ENCODE results near the gene TBC1D23. TPM values are rescaled to one million over a fixed set of nuclear protein-coding genes. Genes with fewer than 3 reads are reported as not detected.
"Not testable (repeated sequence)": the region's sequence is repeated elsewhere in the genome, so short reads cannot be mapped to it uniquely, and the experiment has no call there.

The TBC1D23 gene
- total RNA-seq, 2 donors from 2014 or later: 35.6 to 58.2 TPM

GRCh38 chr3:100269410-100270214 lies 8.8 kb downstream of the TBC1D23 start:
- Histone ChIP-seq H3K27me3 (no peaks in the 10 kb centered on the region), H3K9me3 (no peaks in the 10 kb centered on the region), H3K27ac (no peak overlapping the region), H3K4me1 (no peaks in the 10 kb centered on the region), H3K4me3 (no peak overlapping the region), H3K9ac (ENCODE audit: low read depth in 2 of 2, low read length in 2 of 2) (no peak overlapping the region), H3K36me3 (no peaks in the 10 kb centered on the region)
- no peak for TF ChIP-seq CTCF (IDR thresholded peaks at IDR 0.05)
- intact Hi-C loops (cut with DNase I): no loop called here
- DNase-seq: no peak

- no peak overlapping the region for H3K9ac ChIP-seq (ENCODE audit: low read depth in 2 of 2, low read length in 2 of 2)
- H3K9me3 ChIP-seq: no peaks in the 10 kb centered on the region
- intact Hi-C loops (cut with DNase I): no loop called here
- H3K36me3 ChIP-seq: no peaks in the 10 kb centered on the region
- DNase-seq: no peak
- no peak overlapping the region for H3K27ac ChIP-seq
- no peaks in the 10 kb centered on the region for H3K27me3 ChIP-seq
- no peaks in the 10 kb centered on the region for H3K4me1 ChIP-seq
- TF ChIP-seq CTCF (IDR thresholded peaks at IDR 0.05): no peak
- no peak overlapping the region for H3K4me3 ChIP-seq
These were observed 9.4 kb downstream of the TBC1D23 start for GRCh38 chr3:100270215-100270583.

- H3K4me1 ChIP-seq: no peaks in the 10 kb centered on the region
These were observed 10.7 kb downstream of the TBC1D23 start for GRCh38 chr3:100271522-100271921.

GRCh38 chr3:100272797-100273611 lies 12.2 kb downstream of the TBC1D23 start:
- H3K4me3 ChIP-seq; H3K9ac ChIP-seq (ENCODE audit: low read depth in 2 of 2, low read length in 2 of 2); H3K27me3 ChIP-seq; H3K36me3 ChIP-seq; H3K4me1 ChIP-seq; intact Hi-C loops (cut with DNase I); H3K9me3 ChIP-seq; H3K27ac ChIP-seq; DNase-seq: not testable (repeated sequence)

More at GRCh38 chr3:100271522-100271921, 10.7 kb downstream of the TBC1D23 start:
- no peak overlapping the region for H3K27ac ChIP-seq
- intact Hi-C loops (cut with DNase I): no loop called here
- no peaks in the 10 kb centered on the region for H3K36me3 ChIP-seq
- no peak overlapping the region for H3K4me3 ChIP-seq
- H3K9me3 ChIP-seq: no peaks in the 10 kb centered on the region
- DNase-seq: no peak
- no peak for TF ChIP-seq CTCF (IDR thresholded peaks at IDR 0.05)
- no peaks in the 10 kb centered on the region for H3K27me3 ChIP-seq
- H3K9ac ChIP-seq (ENCODE audit: low read depth in 2 of 2, low read length in 2 of 2): no peak overlapping the region

GRCh38 chr3:100274361-100274760 lies 13.6 kb downstream of the TBC1D23 start:
- no peak overlapping the region for H3K9ac ChIP-seq (ENCODE audit: low read depth in 2 of 2, low read length in 2 of 2)
- no peak overlapping the region for H3K27ac ChIP-seq
- intact Hi-C loops (cut with DNase I): no loop called here
- no peaks in the 10 kb centered on the region for H3K9me3 ChIP-seq
- no peak for TF ChIP-seq CTCF (IDR thresholded peaks at IDR 0.05)
- no peak for DNase-seq
- no peak overlapping the region for H3K4me3 ChIP-seq
- H3K4me1 ChIP-seq: no peaks in the 10 kb centered on the region
- H3K36me3 ChIP-seq: no peaks in the 10 kb centered on the region
- no peaks in the 10 kb centered on the region for H3K27me3 ChIP-seq
